Middle frontal gyrus (tissue), 1 donor: ENCODE data around the gene PNMT.
A peak's percentile ranks its signal among the peaks of the same experiment; 100 is the strongest.

Source experiments
- DNase-seq: peaks from one replicate; pipeline ENCODE4 v3.0.0-alpha.2; 2015; ENCODE audit warnings: low spot score; ENCODE audit errors: extremely low spot score

PNMT gene

DNA sequence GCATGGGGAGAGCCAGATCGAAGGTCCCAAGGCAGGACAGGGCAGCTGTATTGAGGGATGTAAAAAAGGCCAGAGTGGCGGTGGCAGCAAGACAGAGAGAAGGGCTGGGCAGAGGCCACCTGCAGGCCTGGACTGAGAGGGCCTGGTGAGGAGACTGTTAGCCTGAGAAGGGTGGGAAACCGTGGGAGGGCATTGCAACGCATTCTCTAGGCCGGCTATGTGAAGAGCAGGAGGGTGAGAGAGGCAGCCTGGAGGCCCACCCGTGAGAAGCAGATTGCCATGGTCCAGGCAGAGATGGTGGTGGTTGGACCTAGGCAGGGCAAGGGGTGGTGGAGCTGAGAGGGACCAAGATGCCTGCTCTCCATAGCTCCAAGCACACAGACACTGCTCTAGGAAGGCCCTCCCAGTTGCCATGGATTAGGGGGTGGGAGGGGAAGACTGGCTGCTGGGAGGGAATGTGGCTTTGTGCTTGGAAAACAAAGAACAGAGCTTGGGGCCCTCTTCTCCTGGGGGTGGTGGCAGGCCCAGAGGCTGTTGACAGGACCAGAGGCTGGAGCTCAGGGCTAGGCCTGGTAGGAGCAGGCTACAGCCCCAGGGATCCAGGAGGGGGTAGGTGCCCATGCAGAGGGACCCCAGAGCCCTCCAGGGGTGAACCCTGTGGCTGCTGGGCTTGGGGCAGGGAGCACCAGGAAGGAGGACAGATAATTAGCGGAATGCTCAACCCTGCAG is 15.5 kb upstream of the PNMT start:
- peak; percentile 40 for DNase-seq

- no peak for DNase-seq
Measured at GRCh38 chr17:39653316-39653661, 15.0 kb upstream of the PNMT start.

- DNase-seq = no peak
Measured at GRCh38 chr17:39653662-39654331, 14.5 kb upstream of the PNMT start.

DNA sequence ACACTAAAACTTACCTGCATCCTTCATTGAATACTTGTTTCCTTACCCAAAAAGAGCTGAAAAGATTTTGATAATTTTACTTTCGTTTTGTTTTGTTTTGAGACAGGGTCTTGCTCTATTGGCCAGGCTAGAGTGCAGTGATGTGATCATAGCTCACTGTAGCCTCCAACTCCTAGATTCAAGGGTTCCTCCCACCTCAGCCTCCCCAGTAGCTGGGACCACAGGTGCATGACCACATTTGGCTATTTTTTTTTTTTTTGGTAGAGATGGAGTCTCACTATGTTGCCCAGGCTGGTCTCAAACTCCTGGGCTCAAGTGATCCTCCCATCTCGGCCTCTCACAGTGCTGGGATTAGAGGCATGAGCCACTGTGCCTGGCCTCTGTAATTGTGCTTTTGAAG is 13.1 kb upstream of the PNMT start:
- DNase-seq = no peak

GRCh38 chr17:39658346-39658745 is 9.9 kb upstream of the PNMT start:
- no peak for DNase-seq

- DNase-seq = no peak
Measured at GRCh38 chr17:39658760-39659159, 9.5 kb upstream of the PNMT start.

- no peak for DNase-seq
Measured at GRCh38 chr17:39659279-39660010, 8.8 kb upstream of the PNMT start.

DNA sequence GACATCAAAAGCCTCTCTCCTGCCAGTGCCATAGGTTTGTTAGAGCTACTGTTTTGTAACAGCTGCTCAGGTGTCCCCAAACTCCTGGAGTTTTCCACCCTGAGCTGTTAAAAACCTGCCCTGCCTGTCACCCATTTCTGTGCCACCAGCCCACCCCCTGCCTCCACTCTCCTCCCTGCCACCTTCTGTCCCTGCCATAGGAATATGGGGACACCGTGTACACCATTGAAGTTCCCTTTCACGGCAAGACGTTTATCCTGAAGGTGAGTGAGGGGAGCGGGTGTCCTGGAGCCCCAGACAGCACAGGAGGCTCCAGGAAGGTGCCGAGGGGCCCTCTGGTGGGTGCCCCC is 8.3 kb upstream of the PNMT start:
- DNase-seq = no peak

GRCh38 chr17:39660397-39661385 is 7.6 kb upstream of the PNMT start:
- DNase-seq = no peak

- no peak for DNase-seq
Measured at GRCh38 chr17:39661744-39662541, 6.3 kb upstream of the PNMT start.

DNA sequence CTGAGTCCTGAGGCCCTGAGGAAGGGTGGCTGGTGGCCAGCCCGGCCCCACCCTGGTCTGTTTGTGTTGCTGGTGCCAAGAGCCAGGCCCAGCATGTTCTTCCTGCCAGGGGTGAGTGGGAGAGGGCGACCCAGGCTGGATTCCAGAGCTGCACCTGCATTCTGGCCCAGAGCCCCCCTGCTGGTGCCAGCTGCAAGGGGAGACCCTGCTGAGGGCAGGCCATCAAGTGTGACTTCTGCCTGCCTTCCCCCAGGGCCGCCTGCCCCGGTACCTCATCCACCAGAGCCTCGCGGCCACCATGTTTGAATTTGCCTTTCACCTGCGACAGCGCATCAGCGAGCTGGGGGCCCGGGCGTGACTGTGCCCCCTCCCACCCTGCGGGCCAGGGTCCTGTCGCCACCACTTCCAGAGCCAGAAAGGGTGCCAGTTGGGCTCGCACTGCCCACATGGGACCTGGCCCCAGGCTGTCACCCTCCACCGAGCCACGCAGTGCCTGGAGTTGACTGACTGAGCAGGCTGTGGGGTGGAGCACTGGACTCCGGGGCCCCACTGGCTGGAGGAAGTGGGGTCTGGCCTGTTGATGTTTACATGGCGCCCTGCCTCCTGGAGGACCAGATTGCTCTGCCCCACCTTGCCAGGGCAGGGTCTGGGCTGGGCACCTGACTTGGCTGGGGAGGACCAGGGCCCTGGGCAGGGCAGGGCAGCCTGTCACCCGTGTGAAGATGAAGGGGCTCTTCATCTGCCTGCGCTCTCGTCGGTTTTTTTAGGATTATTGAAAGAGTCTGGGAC is 5.5 kb upstream of the PNMT start:
- DNase-seq = no peak

DNA sequence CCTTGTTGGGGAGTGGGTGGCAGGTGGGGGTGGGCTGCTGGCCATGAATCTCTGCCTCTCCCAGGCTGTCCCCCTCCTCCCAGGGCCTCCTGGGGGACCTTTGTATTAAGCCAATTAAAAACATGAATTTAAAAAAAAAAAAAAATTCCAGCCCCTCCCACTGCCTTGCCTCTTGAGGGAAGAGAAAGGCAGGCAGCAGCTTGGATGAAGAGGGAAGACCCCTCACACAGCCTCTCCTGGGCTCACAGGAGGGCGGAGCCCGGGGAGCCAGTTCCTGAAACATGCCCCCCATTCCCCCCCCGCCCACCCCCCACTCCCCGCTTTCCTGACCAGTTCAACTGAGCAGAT is 4.9 kb upstream of the PNMT start:
- no peak for DNase-seq

- DNase-seq = no peak
Measured at GRCh38 chr17:39663688-39664580, 4.3 kb upstream of the PNMT start.

DNA sequence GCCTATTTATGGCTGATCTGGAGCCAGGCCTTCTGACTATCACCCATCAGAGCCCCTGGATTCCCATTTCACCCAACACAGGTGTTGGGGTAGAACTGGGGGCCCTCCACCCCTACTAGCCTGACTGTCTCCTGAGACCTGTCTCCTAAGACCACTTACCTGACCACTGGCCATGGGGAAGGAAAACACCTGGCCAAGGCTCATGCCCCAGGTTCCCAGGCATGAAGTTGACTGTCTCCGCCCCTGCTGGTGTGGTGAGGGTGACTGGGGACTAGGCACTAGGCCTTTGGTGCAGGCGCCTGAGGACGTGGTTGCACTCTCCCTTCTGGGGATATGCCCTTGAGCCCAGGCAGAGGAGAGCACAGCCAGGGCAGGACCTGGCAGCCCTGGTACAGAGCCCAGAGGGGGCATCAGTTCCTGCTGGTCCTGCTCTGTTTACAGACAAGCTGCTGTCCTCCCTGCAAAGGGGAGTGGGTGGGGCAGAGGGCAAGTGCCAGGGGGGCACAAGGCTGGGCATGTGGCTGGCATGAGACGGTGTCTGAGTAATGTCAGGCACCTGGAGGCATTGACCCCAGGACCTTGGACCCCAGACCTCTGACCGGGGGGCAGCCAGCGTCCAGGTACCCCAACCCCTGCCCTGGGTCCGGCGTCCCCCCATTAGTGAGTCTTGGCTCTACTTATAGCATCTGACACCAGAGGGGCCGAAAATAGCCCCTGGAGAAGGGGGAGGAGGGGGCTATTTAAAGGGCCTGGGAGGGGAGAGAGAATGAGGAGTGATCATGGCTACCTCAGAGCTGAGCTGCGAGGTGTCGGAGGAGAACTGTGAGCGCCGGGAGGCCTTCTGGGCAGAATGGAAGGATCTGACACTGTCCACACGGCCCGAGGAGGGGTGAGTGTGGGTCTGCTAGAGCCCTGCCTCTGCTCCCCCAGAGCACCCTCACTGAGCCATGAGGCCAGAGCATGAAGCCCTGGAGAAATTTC is 3.4 kb upstream of the PNMT start, which contains the start of gene TCAP:
Gene TCAP, plus strand, starts transcription at position 769 of the 981 bp plus-strand sequence. Its CDS starts 11 bp downstream, at position 780.
- no peak for DNase-seq

GRCh38 chr17:39665642-39666224 is 2.5 kb upstream of the PNMT start:
- no peak for DNase-seq

DNA sequence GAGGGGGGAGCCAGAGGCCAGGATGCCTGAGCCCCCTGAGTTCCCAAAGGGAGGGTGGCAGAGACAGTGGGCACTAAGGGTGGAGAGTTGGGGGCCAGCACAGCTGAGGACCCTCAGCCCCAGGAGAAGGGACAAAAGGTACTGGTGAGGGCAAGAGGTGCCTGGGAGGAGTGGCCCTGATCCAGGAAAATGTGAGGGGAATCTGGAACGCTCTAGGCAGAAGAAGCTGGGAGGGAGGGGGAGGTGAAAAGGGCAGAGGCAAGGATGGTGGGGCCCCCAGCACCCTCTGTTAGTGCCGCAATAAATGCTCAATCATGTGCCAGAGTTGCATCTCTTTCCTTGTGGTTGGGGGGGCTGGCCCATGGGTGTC is 2.0 kb upstream of the PNMT start:
- no peak for DNase-seq

GRCh38 chr17:39666601-39667261 is 1.5 kb upstream of the PNMT start:
- no peak for DNase-seq
